Hepatocyte (in vitro differentiated cells): Measurements from ENCODE around the gene CPED1. TPM values are rescaled to one million over a fixed set of nuclear protein-coding genes. Genes with fewer than 3 reads are reported as not detected.
"Not testable (repeated sequence)": the region's sequence is repeated elsewhere in the genome, so short reads cannot be mapped to it uniquely, and the experiment has no call there.

ENCODE experiments used
- DNase-seq: peaks from one replicate; pipeline ENCODE4 v3.0.0-alpha.2; 2016; ENCODE audit warnings: low spot score
- H2AFZ ChIP-seq: fragments of 200-600 bp; sonication (generic); 2 replicates; pipeline ENCODE4 v1.6.0; 2016; ENCODE audit warnings: antibody characterized with exemption, mild to moderate bottlenecking
- H3K27ac ChIP-seq: fragments of 200-600 bp; sonication (generic); 2 replicates; pipeline ENCODE4 v1.5.1; 2016; ENCODE audit warnings: mild to moderate bottlenecking
- H3K27me3 ChIP-seq: fragments of 200-600 bp; sonication (generic); 2 replicates; pipeline ENCODE4 v1.6.1; 2016
- H3K36me3 ChIP-seq: fragments of 200-600 bp; sonication (generic); replicated peaks from 2 replicates; pipeline ENCODE4 v1.5.1; 2016; ENCODE audit warnings: low read depth; ENCODE audit not compliant: insufficient read depth
- H3K4me1 ChIP-seq: fragments of 200-600 bp; sonication (generic); 2 replicates; pipeline ENCODE4 v1.5.1; 2016; ENCODE audit warnings: mild to moderate bottlenecking, moderate library complexity; ENCODE audit not compliant: insufficient read depth
- H3K4me2 ChIP-seq: fragments of 200-600 bp; sonication (generic); 2 replicates; pipeline ENCODE4 v1.6.0; 2016
- H3K4me3 ChIP-seq: fragments of 200-600 bp; sonication (generic); 2 replicates; pipeline ENCODE4 v1.5.1; 2016; ENCODE audit warnings: mild to moderate bottlenecking
- H3K79me2 ChIP-seq: fragments of 200-600 bp; sonication (generic); 2 replicates; pipeline ENCODE4 v1.6.0; 2017; ENCODE audit warnings: mild to moderate bottlenecking
- H3K9me2 ChIP-seq: fragments of 200-600 bp; sonication (generic); replicated peaks from 2 replicates; pipeline ENCODE4 v1.6.0; 2017; ENCODE audit warnings: mild to moderate bottlenecking; ENCODE audit not compliant: insufficient read depth
- H3K9me3 ChIP-seq: fragments of 200-600 bp; sonication (generic); 2 replicates; pipeline ENCODE4 v1.5.1; 2016; ENCODE audit warnings: low read depth, mild to moderate bottlenecking
- H4K20me1 ChIP-seq: fragments of 200-600 bp; sonication (generic); 2 replicates; pipeline ENCODE4 v1.6.0; 2016; ENCODE audit warnings: mild to moderate bottlenecking; ENCODE audit not compliant: insufficient read depth, poor library complexity, severe bottlenecking
- EZH2 ChIP-seq: fragments of 200-600 bp; sonication (generic); IDR thresholded peaks from 2 replicates; pipeline ENCODE4 v1.6.1; 2016; ENCODE audit warnings: antibody characterized with exemption, mild to moderate bottlenecking, borderline replicate concordance
- EZH2phosphoT487 ChIP-seq: fragments of 200-600 bp; sonication (generic); IDR thresholded peaks from one replicate; pipeline ENCODE4 v1.6.1; 2018; ENCODE audit warnings: antibody characterized with exemption, mild to moderate bottlenecking, low read depth, moderate library complexity; ENCODE audit not compliant: unreplicated experiment, severe bottlenecking
- WGBS: methylation state at CpG from one replicate; pipeline ENCODE4 v1.1.6; 2016; ENCODE audit warnings: low lambda C conversion rate; ENCODE audit errors: missing lambda C conversion rate; 5-methylcytosine and 5-hydroxymethylcytosine counted together
- polyA plus RNA-seq: library from polyadenylated mRNA; unstranded; fragments of >200 nt; fragmentation: Nextera tagmentation; extraction: Ambion mirVana; gene quantifications from 2 replicates; pipeline ENCODE4 v1.2.1, GENCODE V29; 2016
- total RNA-seq: library from RNA; depleted of rRNA; stranded (reverse); fragments of >200 nt; gene quantifications from 2 replicates; pipeline ENCODE4 v1.2.3, GENCODE V29; 2014
- TF ChIP-seq, protein P1 (sequence below): fragments of 200-600 bp; sonication (generic); IDR thresholded peaks from 2 replicates; pipeline ENCODE4 v1.5.1; 2016; ENCODE audit warnings: antibody characterized with exemption, mild to moderate bottlenecking; ENCODE audit not compliant: poor library complexity

The CPED1 gene
- total and polyA plus RNA-seq, 2 experiments from 2014 or later = 10.1 to 30.5 TPM

DNA sequence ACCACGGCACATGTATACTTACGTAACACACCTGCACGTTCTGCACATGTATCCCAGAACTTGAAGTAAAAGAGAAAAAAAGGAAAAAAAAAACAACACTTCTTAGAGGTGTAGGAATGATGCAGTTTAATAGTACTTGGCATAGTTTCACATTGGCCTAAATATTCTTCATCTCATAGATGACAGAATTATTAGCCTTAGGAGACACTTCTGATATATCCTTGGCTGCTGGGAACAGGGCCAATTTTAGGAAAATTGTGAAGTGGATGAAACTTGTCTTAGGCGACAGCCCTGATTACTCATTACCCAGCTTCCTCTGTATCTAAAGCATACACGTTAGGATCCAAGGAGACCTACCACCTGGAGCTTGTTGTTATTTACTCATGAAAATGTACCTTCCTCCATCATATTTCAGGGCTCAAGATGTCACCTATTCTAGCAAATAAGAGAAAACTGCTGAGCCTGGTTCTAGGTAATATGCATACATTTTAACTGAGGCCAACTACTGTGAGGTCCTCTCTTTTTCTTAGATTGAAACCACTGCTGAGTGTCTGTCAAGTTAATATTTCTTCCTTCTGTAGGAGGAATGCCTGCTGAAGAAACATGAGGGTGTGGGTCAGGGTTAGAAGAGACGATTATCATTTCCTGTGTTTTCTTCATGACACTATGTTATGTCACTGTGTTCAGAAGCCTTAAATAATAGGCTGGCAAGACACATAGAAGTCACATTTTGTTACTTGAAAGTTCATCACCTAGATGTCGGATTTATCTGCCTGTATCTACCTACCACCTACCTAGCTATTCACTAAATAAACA is 44.3 kb downstream of the CPED1 start:
- 67% methylated on average over 7 of the region's 7 CpGs for WGBS
- H3K9me3 ChIP-seq = no peaks in the 10 kb centered on the region
- H3K4me3 ChIP-seq = no peak overlapping the region
- no peaks in the 10 kb centered on the region for H3K9me2 ChIP-seq
- no peak for DNase-seq
- H3K36me3 ChIP-seq = no peaks in the 10 kb centered on the region
- no peak overlapping the region for H2AFZ ChIP-seq
- no peaks in the 10 kb centered on the region for H4K20me1 ChIP-seq
- H3K27ac ChIP-seq = no peak overlapping the region
- no peaks in the 10 kb centered on the region for H3K27me3 ChIP-seq
- TF ChIP-seq EZH2phosphoT487 (no peak), EZH2 (no peak)
- TF ChIP-seq, protein P1, sequence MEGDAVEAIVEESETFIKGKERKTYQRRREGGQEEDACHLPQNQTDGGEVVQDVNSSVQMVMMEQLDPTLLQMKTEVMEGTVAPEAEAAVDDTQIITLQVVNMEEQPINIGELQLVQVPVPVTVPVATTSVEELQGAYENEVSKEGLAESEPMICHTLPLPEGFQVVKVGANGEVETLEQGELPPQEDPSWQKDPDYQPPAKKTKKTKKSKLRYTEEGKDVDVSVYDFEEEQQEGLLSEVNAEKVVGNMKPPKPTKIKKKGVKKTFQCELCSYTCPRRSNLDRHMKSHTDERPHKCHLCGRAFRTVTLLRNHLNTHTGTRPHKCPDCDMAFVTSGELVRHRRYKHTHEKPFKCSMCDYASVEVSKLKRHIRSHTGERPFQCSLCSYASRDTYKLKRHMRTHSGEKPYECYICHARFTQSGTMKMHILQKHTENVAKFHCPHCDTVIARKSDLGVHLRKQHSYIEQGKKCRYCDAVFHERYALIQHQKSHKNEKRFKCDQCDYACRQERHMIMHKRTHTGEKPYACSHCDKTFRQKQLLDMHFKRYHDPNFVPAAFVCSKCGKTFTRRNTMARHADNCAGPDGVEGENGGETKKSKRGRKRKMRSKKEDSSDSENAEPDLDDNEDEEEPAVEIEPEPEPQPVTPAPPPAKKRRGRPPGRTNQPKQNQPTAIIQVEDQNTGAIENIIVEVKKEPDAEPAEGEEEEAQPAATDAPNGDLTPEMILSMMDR = no peak
- no peak overlapping the region for H3K4me2 ChIP-seq
- peaks cover 12% of the 10 kb centered on the region for H3K79me2 ChIP-seq
- H3K4me1 ChIP-seq = peaks cover 7% of the 10 kb centered on the region

DNA sequence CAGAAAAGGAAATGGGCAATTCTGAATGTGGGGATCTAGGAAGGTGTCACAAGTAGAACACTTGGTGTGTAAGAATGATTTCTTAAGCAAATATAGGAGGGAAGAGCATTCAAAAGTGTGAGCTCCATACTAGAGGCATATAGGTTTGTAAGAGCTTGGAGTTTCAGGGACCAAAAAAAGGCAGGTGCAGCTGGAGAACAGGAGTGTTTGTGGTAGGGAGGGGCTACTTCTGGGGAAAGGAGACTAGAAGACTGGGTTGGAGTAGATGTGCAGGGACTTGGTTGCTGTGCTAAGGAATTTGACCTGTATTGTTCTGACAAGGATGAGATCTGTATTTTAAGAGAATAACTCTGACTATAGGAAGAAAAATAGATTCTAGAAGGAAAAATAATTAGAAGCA is 46.4 kb downstream of the CPED1 start:
- H3K36me3 ChIP-seq = no peaks in the 10 kb centered on the region
- no peak overlapping the region for H2AFZ ChIP-seq
- no peak overlapping the region for H3K4me2 ChIP-seq
- H3K4me1 ChIP-seq = no peaks in the 10 kb centered on the region
- peaks cover 12% of the 10 kb centered on the region for H3K79me2 ChIP-seq
- no peaks in the 10 kb centered on the region for H3K27me3 ChIP-seq
- no peak overlapping the region for H3K4me3 ChIP-seq
- H3K9me3 ChIP-seq = no peaks in the 10 kb centered on the region
- DNase-seq = no peak
- no peaks in the 10 kb centered on the region for H3K9me2 ChIP-seq
- H4K20me1 ChIP-seq = no peaks in the 10 kb centered on the region
- H3K27ac ChIP-seq = no peak overlapping the region
- TF ChIP-seq, protein P1 = no peak
- TF ChIP-seq EZH2 (no peak), EZH2phosphoT487 (no peak)

DNA sequence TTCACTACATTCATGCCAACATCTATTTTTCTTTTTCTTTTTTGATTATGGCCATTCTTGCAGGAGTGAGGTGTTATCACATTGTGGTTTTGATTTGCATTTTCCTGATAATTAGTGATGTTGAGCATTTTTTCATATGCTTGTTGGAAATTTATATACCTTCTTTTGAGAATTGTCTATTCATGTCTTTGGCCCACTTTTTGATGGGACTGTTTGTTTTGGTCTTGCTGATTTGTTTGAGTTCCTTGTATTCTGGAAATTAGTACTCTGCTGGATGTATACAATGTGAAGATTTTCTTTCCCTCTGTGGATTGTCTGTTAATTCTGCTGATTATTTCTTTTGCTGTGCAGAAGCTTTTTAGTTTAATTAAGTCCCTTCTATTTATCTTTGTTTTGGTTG is 48.3 kb downstream of the CPED1 start:
- H3K27me3 ChIP-seq, H3K4me1 ChIP-seq, H2AFZ ChIP-seq, H3K9me3 ChIP-seq, H3K4me3 ChIP-seq, H3K36me3 ChIP-seq, H3K27ac ChIP-seq, DNase-seq, H3K79me2 ChIP-seq, H3K9me2 ChIP-seq, H4K20me1 ChIP-seq, H3K4me2 ChIP-seq: not testable (repeated sequence)

DNA sequence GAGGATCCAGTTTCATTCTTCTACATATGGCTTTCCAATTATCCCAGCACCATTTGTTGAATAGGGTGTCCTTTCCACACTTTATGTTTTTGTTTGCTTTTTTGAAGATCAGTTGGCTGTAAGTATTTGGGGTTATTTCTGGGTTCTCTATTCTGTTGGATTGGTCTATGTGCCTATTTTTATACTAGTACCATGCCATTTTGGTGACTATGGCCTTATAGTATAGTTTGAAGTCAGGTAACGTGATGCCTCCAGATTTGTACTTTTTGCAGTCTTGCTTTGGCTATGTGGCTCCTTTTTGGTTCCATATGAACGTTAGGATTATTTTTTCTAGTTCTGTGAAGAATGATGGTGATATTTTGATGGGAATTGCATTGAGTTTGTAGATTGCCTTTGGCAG is 48.8 kb downstream of the CPED1 start:
- not testable (repeated sequence) for H3K9me2 ChIP-seq, DNase-seq, H3K4me3 ChIP-seq, H2AFZ ChIP-seq, H3K27me3 ChIP-seq, H3K4me1 ChIP-seq, H3K4me2 ChIP-seq, H3K79me2 ChIP-seq, H3K9me3 ChIP-seq, H4K20me1 ChIP-seq, H3K27ac ChIP-seq, H3K36me3 ChIP-seq
- 90% methylated on average over 2 of the region's 2 CpGs for WGBS
